Gastrocnemius medialis (tissue), 4 donors: ENCODE results near the gene NXN. TPM values are rescaled to one million over a fixed set of nuclear protein-coding genes. Genes with fewer than 3 reads are reported as not detected.
"Not testable (repeated sequence)": the region's sequence is repeated elsewhere in the genome, so short reads cannot be mapped to it uniquely, and the experiment has no call there.

Source experiments
- ATAC-seq, 2 donors: fragments of 150-250 bp; one replicate each; pipeline ENCODE4 v1.9.1; 2016
- DNase-seq, 2 donors: peaks; one replicate each; pipeline ENCODE4 v3.0.0-alpha.2; 2019
- H3K27ac ChIP-seq, 4 donors: fragments of 200-600 bp; sonication (generic); 1 replicate in 1 of 4; 2 replicates in 3 of 4; pipeline ENCODE4 v1.5.1; 2016 to 2018; ENCODE audit warnings: mild to moderate bottlenecking in 2 of 4, moderate library complexity in 1 of 4
- H3K27me3 ChIP-seq, 3 donors: fragments of 200-600 bp; sonication (generic) in 2 of 3; 1 replicate in 1 of 3; 2 replicates in 2 of 3; pipeline versions ENCODE4 v1.5.1 to v1.6.0; 2016 to 2019; ENCODE audit warnings: mild to moderate bottlenecking in 1 of 3, moderate library complexity in 1 of 3
- H3K36me3 ChIP-seq, 2 donors: fragments of 200-600 bp; sonication (generic) in 1 of 2; one replicate each; pipeline ENCODE4 v1.5.1; 2017 to 2018
- H3K4me1 ChIP-seq, 2 donors: fragments of 200-600 bp; sonication (generic) in 1 of 2; one replicate each; pipeline ENCODE4 v1.5.1; 2016 to 2017; ENCODE audit warnings: mild to moderate bottlenecking in 2 of 2
- H3K4me3 ChIP-seq, 4 donors: fragments of 200-600 bp; sonication (generic) in 3 of 4; 1 replicate in 1 of 4; 2 replicates in 3 of 4; pipeline ENCODE4 v1.5.1; 2016 to 2019; ENCODE audit warnings: mild to moderate bottlenecking in 2 of 4
- H3K9me3 ChIP-seq, 3 donors: fragments of 200-600 bp; sonication (generic) in 2 of 3; 1 replicate in 1 of 3; 2 replicates in 2 of 3; pipeline ENCODE4 v1.5.1; 2016 to 2019
- POLR2A ChIP-seq, 2 donors: fragments of 450-650 bp; IDR thresholded peaks; one replicate each; pipeline ENCODE4 v1.6.1; 2017; ENCODE audit warnings: antibody characterized with exemption in 2 of 2, mild to moderate bottlenecking in 2 of 2, moderate library complexity in 2 of 2
- in situ Hi-C, 4 donors: fragments of 200-750 bp; cut with MboI; loops; one replicate each; pipeline versions ENCODE4 v1.15.0 to v1.8.0; 2017; ENCODE audit warnings: low sequenced_read_pairs in 4 of 4
- intact Hi-C: fragments of 100-400 bp; cut with DNase I; formaldehyde crosslinking; loops from one replicate; pipeline ENCODE4 v1.15.1; 2023; ENCODE audit warnings: low total_unique reads
- total RNA-seq, 4 donors: library from RNA; depleted of rRNA; stranded (reverse); fragments of >200 nt; gene quantifications; one replicate each; pipeline versions ENCODE4 v1.1.0 to v1.2.3, GENCODE V29; 2016
- TF ChIP-seq, protein P1 (sequence below), 5 experiments: fragments of 450-650 bp in 3 of 5; fragments of 200-600 bp in 2 of 5; sonication (generic) in 2 of 5; IDR thresholded peaks in 4 of 5; conservative IDR thresholded peaks in 1 of 5; 1 replicate in 4 of 5; 2 replicates in 1 of 5; pipeline ENCODE4 v1.5.1; 2016 to 2019; ENCODE audit warnings: antibody characterized with exemption in 5 of 5, mild to moderate bottlenecking in 3 of 5, moderate library complexity in 3 of 5

NXN gene
- total RNA-seq, 4 donors from 2014 or later = 55.6 to 86.4 (median 62.7) TPM

DNA sequence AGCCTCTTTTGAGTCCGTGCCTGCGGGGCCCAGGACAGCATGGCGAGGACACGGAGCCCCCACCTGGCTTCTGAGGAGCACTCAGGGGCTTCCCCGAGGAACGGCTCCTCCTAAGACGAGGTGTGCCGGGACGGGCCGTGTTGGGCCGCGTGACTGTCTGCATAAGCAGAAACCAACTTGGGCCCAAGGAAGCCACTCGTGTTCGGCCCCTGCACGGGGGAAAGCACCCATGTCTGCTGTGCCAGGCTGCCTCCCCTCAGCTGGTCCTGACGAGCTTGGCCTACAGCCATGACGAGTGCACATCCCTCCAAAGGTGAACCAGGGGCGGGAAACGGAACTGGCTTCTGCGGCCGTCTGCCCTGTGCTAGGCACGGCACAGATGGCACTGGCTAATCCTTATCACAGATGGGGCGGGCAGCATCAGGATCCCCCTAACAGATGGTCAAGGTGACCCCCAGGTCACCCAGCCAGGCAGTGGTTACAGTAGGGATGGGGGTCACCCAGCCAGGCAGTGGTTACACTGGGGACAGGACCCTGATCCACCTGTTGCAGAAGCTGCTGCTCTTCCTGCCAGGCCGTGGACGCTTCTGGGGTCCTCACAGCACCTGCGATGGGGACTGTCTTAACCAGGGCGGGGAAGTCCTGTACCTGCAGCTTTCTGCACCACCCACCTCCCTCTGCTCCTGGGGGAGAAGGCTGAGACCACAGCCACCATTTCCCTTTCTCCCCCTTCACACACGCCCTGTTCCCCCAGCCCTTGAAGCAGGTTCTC lies 171.9 kb downstream of the NXN start:
- intact Hi-C loops = no loop called here

DNA sequence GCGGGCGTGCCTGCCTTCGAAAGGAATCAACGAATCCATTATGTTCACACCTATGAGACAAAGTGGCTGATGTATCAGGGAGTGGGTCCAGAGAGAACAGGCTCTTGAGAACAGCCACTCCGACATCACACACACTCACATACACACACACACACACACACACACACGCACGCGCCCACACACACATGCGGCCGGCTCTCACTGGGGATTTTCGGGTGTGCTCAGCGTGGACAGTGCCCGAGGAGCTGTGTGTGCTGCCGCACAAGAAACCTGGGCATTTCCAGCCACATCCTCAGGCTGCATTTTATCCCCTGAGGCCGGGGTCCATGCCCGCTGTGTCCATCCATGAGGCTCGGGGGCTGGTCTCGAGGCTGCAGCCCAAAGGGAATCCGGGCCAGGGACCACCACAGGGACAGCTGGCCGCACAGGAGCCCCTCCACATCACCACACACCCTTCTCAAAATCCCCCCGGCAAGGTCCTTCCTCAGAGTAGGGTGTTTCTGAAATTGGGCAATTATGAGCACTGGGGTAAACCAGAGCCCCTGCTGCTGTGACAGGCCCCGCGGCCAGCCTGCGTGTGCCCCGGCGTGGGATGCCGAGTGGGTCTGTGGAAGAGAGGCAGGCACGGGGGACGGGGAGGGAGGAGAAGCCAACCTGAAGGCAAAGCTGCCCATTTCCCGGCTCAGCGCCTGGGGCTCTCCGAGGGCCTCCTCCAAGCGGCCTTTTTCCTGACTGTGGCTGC lies 172.6 kb downstream of the NXN start:
- H3K36me3 ChIP-seq = peaks cover 0 to 7% of the 10 kb centered on the region in 2 donors
- no peaks in the 10 kb centered on the region for H3K27me3 ChIP-seq
- intact Hi-C loops (no loop called here), in situ Hi-C loops (no loop called here)
- H3K27ac ChIP-seq = no peak overlapping the region
- no peak for DNase-seq
- peaks cover 7 to 13% of the 10 kb centered on the region in 2 donors for H3K4me1 ChIP-seq
- H3K4me3 ChIP-seq = no peak overlapping the region
- H3K9me3 ChIP-seq = no peaks in the 10 kb centered on the region
- ATAC-seq = no peak
- TF ChIP-seq POLR2A (IDR thresholded peaks at IDR 0.05) = no peak
- TF ChIP-seq, protein P1, sequence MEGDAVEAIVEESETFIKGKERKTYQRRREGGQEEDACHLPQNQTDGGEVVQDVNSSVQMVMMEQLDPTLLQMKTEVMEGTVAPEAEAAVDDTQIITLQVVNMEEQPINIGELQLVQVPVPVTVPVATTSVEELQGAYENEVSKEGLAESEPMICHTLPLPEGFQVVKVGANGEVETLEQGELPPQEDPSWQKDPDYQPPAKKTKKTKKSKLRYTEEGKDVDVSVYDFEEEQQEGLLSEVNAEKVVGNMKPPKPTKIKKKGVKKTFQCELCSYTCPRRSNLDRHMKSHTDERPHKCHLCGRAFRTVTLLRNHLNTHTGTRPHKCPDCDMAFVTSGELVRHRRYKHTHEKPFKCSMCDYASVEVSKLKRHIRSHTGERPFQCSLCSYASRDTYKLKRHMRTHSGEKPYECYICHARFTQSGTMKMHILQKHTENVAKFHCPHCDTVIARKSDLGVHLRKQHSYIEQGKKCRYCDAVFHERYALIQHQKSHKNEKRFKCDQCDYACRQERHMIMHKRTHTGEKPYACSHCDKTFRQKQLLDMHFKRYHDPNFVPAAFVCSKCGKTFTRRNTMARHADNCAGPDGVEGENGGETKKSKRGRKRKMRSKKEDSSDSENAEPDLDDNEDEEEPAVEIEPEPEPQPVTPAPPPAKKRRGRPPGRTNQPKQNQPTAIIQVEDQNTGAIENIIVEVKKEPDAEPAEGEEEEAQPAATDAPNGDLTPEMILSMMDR (IDR thresholded peaks at IDR 0.05 in 4 of 5, conservative IDR thresholded peaks at IDR 0.05 in 1 of 5) = no peak

More for the DNA sequence above, 171.9 kb downstream of the NXN start:
- no peak for ATAC-seq
- H3K9me3 ChIP-seq = no peaks in the 10 kb centered on the region
- H3K4me3 ChIP-seq = no peak overlapping the region
- H3K27ac ChIP-seq = no peak overlapping the region
- peaks cover 0 to 6% of the 10 kb centered on the region in 2 donors for H3K4me1 ChIP-seq
- no peaks in the 10 kb centered on the region for H3K27me3 ChIP-seq
- in situ Hi-C loops = no loop called here
- no peak for DNase-seq
- H3K36me3 ChIP-seq = peaks cover 0 to 7% of the 10 kb centered on the region in 2 donors
- no peak for TF ChIP-seq POLR2A (IDR thresholded peaks at IDR 0.05)
- TF ChIP-seq, protein P1 (IDR thresholded peaks at IDR 0.05 in 4 of 5, conservative IDR thresholded peaks at IDR 0.05 in 1 of 5) = no peak

DNA sequence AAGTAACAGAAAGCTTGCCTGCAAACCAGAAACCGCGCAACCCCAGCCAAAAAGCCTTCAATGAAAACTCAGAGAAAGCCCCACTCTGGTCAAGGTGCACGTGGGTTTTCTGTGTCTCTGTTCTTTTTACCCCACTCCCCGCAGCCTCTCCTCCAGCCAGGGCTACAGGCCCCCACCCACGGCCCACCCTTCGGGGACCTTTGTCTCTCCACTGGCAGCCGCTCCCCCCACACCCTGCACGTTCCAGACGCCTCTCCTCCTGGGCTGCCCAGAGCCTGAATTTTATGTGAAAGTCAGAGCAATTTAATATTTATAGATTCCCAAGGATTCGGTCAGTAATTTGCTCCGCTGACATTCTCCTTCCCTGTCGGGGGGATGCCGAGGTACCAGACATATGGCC lies 173.2 kb downstream of the NXN start:
- no peak for TF ChIP-seq POLR2A (IDR thresholded peaks at IDR 0.05)
- TF ChIP-seq, protein P1 (IDR thresholded peaks at IDR 0.05 in 4 of 5, conservative IDR thresholded peaks at IDR 0.05 in 1 of 5) = no peak
- in situ Hi-C loops = no loop called here
- H3K27ac ChIP-seq = no peak overlapping the region
- H3K4me1 ChIP-seq = peaks cover 9 to 16% of the 10 kb centered on the region in 2 donors
- DNase-seq = no peak
- ATAC-seq = no peak
- H3K4me3 ChIP-seq = no peak overlapping the region
- peaks cover 0 to 7% of the 10 kb centered on the region in 2 donors for H3K36me3 ChIP-seq
- no peaks in the 10 kb centered on the region for H3K27me3 ChIP-seq
- intact Hi-C loops = no loop called here
- no peaks in the 10 kb centered on the region for H3K9me3 ChIP-seq

DNA sequence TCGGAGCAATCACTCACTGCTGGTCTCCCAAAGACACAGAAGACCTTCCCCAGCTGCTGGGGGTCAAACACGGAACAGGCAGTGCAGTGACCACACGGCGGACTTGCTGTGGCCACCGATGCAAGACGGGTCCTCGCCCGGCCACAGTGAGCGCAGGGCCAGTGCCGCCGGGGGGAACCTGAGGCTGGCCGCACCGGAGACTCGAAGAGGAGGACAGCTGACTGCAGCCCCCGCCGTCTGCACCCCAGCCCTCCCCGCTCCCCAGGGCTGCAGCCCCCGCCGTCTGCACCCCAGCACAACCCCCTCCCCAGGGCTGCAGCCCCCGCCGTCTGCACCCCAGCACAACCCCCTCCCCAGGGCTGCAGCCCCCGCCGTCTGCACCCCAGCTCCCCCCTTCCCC lies 173.7 kb downstream of the NXN start:
- intact Hi-C loops, in situ Hi-C loops, DNase-seq: not testable (repeated sequence)

More for the DNA sequence above, 173.7 kb downstream of the NXN start:
- not testable (repeated sequence) for ATAC-seq, H3K9me3 ChIP-seq, H3K4me3 ChIP-seq, H3K27ac ChIP-seq, H3K36me3 ChIP-seq, H3K27me3 ChIP-seq
- peaks cover 9 to 16% of the 10 kb centered on the region in 2 donors for H3K4me1 ChIP-seq
